ELR (cell line): Measurements from ENCODE around the gene TMTC1.
"Not testable (repeated sequence)": the region's sequence is repeated elsewhere in the genome, so short reads cannot be mapped to it uniquely, and the experiment has no call there.

Experiments
- DNase-seq: peaks from one replicate; pipeline ENCODE4 v3.0.0-alpha.2; 2015; ENCODE audit warnings: low read depth

The TMTC1 gene

DNA sequence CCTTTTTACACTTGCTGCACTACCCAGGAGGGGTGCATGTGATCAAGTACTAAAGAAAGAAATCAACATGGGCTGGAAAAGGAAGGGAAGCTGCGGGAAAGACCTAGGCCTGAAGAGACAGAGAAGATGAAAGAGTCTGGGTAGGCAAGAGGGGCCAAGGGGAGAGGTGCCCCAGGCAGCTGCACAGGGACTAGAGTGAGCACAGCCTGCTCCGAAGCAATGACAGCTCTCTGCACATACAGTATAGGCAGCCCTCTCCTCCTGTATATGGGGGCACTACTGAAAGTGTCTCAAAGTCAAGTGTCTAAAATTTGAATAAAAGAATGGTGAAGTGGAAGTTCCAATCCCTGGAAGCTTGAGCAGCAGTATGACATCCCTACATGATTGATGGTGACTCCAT lies 112.0 kb downstream of the TMTC1 start:
- no peak for DNase-seq

- DNase-seq: no peak
Measured at GRCh38 chr12:29667011-29667410, 116.7 kb downstream of the TMTC1 start.

GRCh38 chr12:29665107-29665506 lies 118.6 kb downstream of the TMTC1 start:
- DNase-seq: no peak

DNA sequence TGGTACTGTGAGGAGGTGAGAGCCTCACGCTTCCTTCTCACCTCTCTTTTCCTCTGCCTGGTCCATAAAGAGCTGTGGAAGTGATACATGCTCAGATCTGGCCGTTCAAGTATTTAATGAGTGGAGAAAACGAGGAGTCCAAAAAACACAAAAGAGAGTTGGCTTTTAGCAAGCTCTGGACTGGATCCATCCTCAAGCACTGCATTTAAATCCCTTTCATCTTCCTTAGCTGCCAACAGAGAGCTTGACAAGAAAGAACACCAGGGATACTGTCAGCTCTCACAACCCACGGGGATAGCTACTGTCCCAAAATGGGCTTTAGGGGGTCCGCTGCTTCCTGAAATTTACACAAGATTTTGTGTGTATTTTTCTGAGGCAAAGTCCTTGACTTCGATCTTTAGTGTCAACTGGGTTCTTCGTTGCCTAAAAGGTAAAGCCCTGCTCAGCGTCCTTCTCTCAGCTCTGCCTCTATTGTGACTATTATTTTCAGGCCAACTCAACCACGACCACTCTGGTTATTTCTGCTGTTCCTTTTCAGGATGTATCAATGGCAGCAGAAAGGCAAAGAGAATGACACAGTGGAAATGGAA lies 120.9 kb downstream of the TMTC1 start:
- DNase-seq: no peak

GRCh38 chr12:29660847-29661246 lies 122.9 kb downstream of the TMTC1 start:
- no peak for DNase-seq

- DNase-seq: no peak
Measured at GRCh38 chr12:29656762-29657538, 126.8 kb downstream of the TMTC1 start.

DNA sequence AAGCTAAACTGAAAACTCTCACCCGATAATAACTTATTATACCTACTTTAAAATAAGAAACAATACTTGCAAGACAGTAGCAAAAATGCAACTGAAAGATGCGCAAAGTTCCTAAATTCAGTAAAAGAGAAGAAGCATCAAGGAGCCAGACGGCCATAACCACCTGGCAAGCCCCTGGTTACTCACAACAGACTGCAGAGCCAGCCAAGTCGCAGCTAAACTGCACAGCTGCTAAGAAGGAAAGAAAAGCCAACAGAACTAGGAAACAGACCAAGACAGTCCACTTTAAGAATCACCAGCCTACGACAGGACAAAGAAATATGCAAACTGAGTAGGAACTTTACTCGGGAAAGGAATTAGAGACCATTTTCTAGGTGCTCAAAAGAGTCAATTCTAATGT lies 127.9 kb downstream of the TMTC1 start:
- DNase-seq: no peak

- no peak for DNase-seq
Measured at GRCh38 chr12:29653286-29653685, 130.5 kb downstream of the TMTC1 start.

DNA sequence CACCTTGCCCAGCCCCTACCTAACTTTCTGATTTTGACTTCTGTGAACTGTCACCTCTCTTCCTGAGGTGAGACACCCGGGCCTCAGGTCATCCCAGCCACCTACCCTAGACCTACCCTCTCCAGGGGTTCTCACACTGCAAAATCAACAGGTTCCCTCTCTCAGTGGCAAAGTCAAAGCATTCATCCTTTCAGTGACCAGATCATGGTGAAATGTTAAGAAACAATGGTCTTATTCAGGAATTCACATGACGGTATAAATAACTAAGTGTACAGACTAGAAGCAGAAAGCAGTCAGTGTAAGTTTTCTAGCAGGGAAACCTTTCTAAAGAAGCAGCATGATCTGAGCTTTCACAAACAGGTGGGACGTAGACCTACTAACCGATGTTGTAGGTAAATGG lies 133.4 kb downstream of the TMTC1 start:
- DNase-seq: no peak

- DNase-seq: no peak
Measured at GRCh38 chr12:29649722-29650121, 134.0 kb downstream of the TMTC1 start.

DNA sequence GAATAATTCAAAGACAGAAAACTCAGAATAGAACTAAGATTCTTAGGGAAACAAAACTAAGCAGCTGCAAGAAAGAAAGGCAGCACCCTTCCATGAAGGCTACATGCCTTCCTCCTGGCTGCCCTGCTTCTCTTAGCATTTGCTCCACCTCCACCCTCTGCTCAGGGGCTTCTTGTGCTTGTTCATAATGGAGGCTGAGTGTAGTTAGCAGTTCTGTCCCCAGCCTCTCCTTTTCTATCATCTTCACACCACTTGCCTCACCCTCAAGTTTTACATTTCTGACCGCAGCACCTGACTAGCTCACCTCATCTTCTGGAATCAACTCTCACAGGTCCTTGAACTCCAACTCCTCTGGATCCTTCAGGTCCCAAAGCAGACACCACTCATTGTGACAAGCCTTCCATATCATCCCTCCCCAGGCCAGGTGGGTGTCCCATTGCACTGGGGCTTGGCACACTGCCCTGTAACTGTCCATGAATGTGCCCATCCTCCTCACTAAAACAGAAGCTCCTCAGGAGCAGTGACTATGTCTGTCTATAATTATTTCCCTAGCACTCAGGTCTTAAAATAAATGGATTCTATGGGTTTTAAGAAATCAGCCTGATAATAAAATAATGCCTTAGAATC lies 139.1 kb downstream of the TMTC1 start:
- DNase-seq: no peak

- DNase-seq: no peak
Measured at GRCh38 chr12:29640589-29641345, 143.0 kb downstream of the TMTC1 start.

GRCh38 chr12:29639893-29640495 lies 143.7 kb downstream of the TMTC1 start:
- no peak for DNase-seq

- no peak for DNase-seq
Measured at GRCh38 chr12:29638528-29638927, 145.2 kb downstream of the TMTC1 start.

- DNase-seq: no peak
Measured at GRCh38 chr12:29634057-29634456, 149.7 kb downstream of the TMTC1 start.

DNA sequence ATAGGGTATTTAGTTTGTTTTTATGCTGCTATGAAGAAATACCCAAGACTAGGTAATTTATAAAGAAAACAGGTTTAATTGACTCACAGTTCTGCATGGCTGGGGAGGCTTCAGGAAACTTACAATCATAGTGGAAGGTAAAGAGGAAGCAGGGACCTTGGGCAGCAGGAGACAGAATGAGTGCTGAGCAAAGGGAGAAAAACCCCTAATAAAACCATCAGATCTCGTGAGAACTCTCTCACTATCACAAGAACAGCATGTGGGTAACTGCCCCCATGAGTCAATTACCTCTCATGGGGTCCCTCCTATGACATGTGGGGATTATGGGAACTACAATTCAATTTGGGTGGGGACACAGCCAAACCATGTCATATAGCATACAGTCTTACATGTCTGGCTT lies 153.6 kb downstream of the TMTC1 start:
- DNase-seq: not testable (repeated sequence)

GRCh38 chr12:29627221-29627620 lies 156.5 kb downstream of the TMTC1 start:
- DNase-seq: no peak

DNA sequence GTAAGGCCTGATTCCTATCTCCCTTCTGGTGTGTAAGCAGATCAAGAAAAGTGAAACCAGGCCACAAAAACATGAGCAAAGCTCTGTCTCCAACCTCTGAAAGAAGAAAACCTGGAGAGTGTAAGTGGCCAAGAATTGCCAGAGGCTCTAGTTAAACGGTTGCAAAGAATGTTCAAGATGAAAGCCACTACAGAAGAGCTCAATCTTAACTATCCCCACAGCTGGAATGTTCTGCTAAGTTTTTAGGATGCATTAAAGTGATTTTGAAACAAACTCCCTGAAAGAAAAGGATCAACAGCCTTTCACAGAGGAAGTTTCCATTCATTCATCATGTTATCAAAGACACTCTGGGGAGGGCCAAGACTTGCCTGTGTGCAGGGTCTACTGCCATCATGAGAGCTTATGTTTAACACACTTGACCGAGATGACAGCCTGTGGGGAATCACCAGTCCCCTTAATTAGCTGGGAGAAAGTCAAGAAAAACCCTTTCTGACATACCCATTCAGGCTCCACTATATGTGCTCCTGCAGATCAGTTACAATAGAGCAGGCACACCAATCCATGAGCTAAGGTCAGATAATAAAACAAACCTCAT lies 158.3 kb downstream of the TMTC1 start:
- no peak for DNase-seq

DNA sequence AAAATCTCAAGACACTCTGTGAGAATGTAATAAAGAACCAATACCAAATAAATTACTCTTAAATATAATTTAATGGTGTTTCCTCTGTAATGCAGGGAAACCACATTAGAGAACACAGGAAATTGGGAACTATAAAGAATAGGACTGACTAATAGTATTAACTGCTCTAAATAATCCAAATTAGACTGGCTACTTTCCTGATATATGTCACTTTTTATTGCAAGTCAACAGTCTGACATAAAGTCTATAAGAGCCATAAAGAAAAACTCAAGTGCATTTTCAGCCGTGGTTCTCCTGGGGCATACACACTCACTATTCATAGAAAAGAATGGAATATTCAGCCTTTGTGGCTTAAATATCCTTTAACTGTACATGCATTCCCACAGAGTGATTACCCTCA lies 161.5 kb downstream of the TMTC1 start:
- no peak for DNase-seq

GRCh38 chr12:29620030-29620429 lies 163.7 kb downstream of the TMTC1 start:
- no peak for DNase-seq

DNA sequence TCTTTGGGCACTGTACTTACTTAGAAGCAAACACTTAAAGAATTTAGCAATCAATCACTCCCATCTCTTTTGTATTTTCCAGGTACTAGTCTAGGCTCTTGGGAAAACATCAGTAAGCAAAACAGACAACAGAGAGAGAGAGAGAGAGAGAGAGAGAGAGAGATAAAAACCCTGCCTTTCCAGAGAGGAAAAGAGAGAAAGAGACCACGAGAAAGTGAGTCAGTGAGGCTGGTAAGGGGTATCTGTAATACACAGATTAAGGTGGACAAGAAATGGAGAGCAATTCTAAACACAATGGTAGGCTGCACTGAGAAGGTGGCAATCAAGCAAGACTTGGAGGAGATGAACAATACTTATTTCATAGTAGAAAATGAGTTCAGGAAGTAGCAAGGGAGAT lies 166.3 kb downstream of the TMTC1 start:
- DNase-seq: no peak
